SHP77 (cell line): ENCODE results near the gene TTC22.

Experiments used
- DNase-seq, 2 experiments: peaks; one replicate each; lab custom pipeline; 2025; lab: John Stamatoyannopoulos, UW

The TTC22 gene

DNA sequence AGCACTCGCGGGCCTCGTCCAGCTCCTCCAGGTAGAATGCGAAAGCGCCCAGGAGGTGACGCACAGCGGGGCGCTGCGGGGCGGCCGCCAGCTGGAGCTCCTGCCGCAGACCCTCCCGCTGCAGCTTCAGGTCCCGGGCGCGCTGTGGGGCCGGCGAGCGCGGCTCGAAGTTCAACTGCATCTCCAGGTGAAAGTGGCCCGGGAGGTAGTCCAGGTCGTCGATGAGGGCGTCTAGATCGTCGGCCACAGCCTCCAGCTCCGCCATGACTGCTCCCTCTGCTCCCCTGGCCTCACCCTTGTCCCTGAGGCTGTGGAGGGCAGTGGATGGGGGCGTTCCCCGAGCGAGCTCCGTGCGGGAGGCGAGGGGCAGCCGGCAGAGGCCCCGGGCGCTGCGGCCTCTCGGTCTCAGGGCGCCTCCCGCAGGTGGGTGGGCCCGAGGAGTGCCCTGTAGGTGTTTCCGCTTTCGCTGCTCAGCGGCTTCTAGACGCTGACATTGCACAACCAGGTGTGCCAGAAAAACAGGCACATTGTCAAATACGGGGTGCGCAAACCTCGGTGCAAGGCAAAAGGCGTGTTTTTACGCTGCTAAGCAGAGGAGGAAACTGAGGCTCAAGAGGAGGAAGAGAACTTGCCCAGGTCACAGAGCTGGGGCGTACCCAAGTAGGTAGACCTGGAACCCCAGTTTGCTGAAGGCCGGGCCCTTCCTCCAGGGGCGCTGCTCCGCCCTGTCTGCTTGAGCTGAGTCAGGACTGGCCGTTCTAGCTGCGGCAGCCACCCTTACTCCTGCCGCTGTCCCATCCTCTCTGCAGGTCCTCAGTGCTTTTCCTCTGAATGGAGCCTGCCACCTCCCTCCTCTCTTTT, at the start of gene TTC22:
Gene TTC22, minus strand, starts transcription at position 425 of the 861 bp plus-strand sequence. Its CDS starts 160 bp downstream, at position 265.
- DNase-seq: no peak

DNA sequence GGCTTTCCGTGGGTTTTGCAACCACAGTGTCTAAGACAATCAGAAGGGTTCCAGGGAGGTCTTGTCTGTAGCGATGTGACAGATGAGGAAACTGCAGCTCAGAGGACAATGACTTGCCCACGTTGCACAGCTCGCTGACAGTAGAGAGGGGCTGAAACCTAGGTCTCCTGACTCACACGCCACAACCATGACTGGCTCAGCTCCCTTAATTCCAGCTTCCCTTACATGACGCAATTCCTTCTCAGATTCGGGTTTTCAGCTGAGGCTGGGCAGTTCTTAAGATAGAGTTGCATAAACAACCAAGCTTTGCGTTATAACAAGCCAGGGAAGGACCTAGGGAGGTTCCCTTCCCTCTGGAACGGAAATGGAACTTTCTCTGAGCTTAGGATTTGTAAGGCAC, 49.6 kb upstream of the TTC22 start:
- no peak for DNase-seq

DNA sequence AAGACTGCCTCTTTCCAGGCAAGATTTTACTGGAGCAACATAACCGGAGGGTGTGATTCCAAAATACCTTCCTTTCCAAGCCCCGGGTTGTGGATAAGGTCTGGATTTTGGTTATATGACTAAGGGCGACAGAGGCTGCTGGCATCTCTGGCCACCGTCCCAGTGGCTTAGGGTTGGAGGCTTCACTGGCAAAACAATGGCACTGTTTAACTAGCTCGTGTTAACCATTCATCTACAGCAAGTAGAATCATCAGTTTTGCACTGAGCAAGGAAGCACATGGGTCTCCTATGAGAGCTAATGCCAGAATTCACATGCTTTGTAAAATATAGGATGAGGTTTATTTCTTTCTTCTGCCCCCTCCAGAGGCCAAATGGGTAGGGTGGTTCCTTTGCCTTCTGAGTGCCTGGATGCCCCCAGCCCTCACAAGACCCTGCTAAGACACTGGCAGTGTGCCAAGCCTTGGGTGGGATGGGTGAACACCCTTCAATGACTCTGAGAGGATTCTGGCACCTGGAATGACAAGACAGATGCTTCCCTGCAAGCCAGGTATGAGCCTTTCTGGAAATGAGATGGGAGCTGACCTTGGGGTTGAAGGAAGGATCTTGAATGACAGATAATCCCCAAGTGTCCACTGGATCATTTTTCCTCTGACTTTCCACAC, 49.1 kb upstream of the TTC22 start:
- no peak for DNase-seq

DNA sequence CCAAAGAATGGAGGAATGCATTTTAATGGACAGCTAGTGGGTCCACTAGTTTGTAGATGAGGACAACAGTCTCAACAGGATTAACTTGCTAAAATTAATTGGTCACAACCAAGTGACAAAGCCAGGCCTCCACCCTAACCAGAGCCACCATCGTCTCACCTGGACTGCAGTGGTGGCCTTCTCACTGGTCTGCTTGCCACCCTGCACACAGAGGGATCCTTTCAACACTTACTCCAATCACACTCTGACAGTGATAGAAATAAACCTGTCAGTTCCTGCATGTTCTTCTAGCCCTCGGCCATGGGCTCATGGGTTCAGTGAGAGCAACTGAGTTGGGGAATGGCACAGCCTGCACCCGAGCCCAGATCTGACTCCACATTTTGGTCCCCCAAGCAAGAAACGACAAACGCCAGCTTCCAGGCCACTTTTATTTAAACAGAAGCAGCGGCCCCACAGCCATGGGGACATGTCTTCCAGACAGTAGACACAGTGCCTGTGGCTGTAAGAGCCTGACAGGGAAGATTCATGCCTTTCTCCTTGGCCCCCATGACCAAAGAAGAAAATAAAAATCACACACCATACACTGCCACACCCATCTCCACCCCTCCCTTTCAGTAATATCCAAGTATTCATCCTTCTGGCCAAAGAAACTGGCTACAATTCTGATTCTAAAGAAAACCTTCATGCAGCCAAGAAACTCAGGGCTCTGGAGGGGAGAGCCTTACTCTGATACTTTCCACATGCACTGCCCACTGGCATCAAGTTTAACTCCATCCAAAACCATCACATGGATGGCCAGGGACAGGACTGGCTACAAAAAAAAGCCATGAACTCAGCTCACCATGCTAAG, 48.3 kb upstream of the TTC22 start:
- no peak for DNase-seq

DNA sequence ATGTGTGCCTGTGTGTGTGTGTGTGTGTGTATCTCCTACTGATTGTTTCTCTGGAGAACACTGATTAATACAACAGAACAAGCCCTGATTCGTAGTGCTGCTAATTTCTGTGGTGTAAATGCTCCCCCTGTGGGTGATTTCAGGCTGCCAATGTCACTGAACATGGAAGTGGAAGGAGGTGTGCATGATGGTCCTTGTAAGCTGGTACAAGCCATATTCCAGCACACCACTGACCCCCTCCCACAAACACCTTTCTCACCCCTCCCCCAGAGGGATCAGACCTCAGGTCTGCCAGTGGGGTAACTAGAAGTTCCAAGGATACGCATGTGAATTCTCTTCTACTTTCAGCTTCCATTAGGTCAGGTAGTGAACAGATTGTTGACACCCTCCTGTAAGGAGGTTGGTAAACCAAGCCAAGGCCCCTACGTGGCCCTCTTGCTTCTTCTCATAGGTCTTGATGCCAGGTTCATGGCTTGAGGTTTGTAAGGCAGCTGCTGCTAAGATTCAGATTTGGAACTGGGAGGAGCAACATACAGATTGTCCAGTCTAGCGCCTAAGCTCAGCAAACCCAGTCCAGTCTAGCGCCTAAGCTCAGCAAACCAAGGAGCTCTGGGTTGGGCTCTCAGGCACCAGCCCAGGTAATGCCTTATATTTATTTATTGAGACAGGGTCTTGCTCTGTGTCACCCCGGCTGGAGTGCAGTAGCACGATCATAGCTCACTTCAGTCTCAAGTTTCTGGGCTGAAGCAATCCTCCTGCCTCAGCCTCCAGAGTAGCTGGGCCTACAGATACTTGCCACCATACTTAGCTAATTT, 47.2 kb upstream of the TTC22 start:
- no peak for DNase-seq

- DNase-seq: no peak
Measured at GRCh38 chr1:54846716-54847284, 45.7 kb upstream of the TTC22 start.

DNA sequence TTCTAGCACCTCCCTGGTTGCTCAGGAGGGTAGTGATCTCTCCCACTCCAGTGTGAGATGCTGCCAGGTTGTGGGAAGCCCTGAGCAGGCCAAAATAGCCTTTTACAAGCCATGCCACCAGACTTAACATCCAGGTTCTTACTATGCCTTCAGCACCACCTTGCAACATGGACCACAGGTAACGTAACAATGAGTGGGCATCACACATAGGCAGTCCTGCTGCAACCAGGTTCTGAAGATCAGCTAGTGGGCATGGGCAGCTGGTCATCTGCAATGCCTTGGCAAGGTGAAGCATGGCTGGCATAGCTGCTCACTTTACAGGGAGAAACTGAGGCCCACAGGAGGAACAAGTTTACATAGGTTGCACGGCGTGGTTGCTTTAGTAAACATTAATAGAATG, 45.2 kb upstream of the TTC22 start:
- DNase-seq: no peak

DNA sequence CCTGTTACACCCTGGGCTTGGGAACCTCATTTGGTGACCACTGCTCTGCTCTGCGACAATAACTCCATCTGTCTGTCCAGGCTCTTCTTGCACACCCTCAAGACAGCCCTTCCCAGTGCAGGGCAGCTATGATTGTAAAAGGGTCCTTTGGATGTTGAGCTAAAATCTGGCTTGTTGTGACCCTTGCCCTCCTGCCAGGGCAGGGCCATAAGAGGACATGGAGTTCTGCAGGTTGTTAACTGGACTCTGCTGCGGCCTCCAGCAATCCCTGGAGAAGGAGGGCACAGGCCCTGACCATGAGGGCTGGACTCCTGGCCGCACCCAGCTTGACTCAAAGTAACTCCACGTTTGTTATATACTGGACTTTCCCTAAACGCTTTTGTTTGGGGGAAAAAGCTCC, 44.6 kb upstream of the TTC22 start:
- DNase-seq: no peak

GRCh38 chr1:54844564-54844963, 43.4 kb upstream of the TTC22 start:
- DNase-seq: no peak

GRCh38 chr1:54843449-54843848, 42.3 kb upstream of the TTC22 start:
- no peak for DNase-seq

- no peak for DNase-seq
Measured at GRCh38 chr1:54842963-54843362, 41.8 kb upstream of the TTC22 start.

GRCh38 chr1:54842206-54842915, 41.2 kb upstream of the TTC22 start:
- no peak for DNase-seq

GRCh38 chr1:54839824-54840223, 38.7 kb upstream of the TTC22 start:
- DNase-seq: no peak

GRCh38 chr1:54838565-54839180, 37.5 kb upstream of the TTC22 start:
- no peak for DNase-seq

GRCh38 chr1:54837002-54837853, 36.1 kb upstream of the TTC22 start:
- DNase-seq: no peak

GRCh38 chr1:54836594-54836993, 35.5 kb upstream of the TTC22 start:
- no peak for DNase-seq

- no peak for DNase-seq
Measured at GRCh38 chr1:54835970-54836369, 34.8 kb upstream of the TTC22 start.

- no peak for DNase-seq
Measured at GRCh38 chr1:54835131-54835898, 34.2 kb upstream of the TTC22 start.
